Natural killer cell (primary cell): Measurements from ENCODE around the gene CRADD. TPM values are rescaled to one million over a fixed set of nuclear protein-coding genes. Genes with fewer than 3 reads are reported as not detected.

ENCODE experiments used
- ATAC-seq, 3 donors: fragments of 150-1000 bp in 2 of 3; fragments of 200-7000 bp in 1 of 3; cut with Tn5 transposase; 1 replicate in 1 of 3; 2 replicates in 2 of 3; pipeline ENCODE4 v1.10.0; 2021; ENCODE audit warnings: mild to moderate bottlenecking in 2 of 3, moderate library complexity in 2 of 3
- DNase-seq, 2 donors: peaks; one replicate each; pipeline versions ENCODE4 v3.0.0 to v3.0.0-alpha.2; 2013 to 2021; ENCODE audit warnings: mixed read lengths in 1 of 2
- H3K27ac ChIP-seq: one replicate; pipeline ENCODE4 v1.5.1; 2013; ENCODE audit warnings: mild to moderate bottlenecking, low read length
- H3K27me3 ChIP-seq: one replicate; pipeline ENCODE4 v1.6.1; 2013; ENCODE audit warnings: low read length; ENCODE audit not compliant: control insufficient read depth, insufficient read depth
- H3K36me3 ChIP-seq: one replicate; pipeline ENCODE4 v1.6.1; 2013; ENCODE audit warnings: low read length; ENCODE audit not compliant: control insufficient read depth, insufficient read depth
- H3K4me1 ChIP-seq: one replicate; pipeline ENCODE4 v1.6.1; 2013; ENCODE audit warnings: low read length; ENCODE audit not compliant: control insufficient read depth, insufficient read depth
- H3K4me3 ChIP-seq: one replicate; pipeline ENCODE4 v1.5.1; 2013; ENCODE audit warnings: low read length
- H3K9me3 ChIP-seq: one replicate; pipeline ENCODE4 v1.6.1; 2013; ENCODE audit warnings: low read length; ENCODE audit not compliant: control insufficient read depth, insufficient read depth
- H3K27ac Mint-ChIP-seq, 2 donors: one replicate each; pipeline ENCODE4 v1.8.0; 2022; ENCODE audit warnings: mild to moderate bottlenecking in 2 of 2, mixed read lengths in 2 of 2, moderate library complexity in 1 of 2
- H3K27me3 Mint-ChIP-seq, 2 donors: one replicate each; pipeline ENCODE4 v1.8.0; 2022; ENCODE audit warnings: low read depth in 2 of 2, mixed read lengths in 2 of 2
- H3K36me3 Mint-ChIP-seq: one replicate; pipeline ENCODE4 v1.8.0; 2022; ENCODE audit warnings: mixed read lengths
- H3K4me1 Mint-ChIP-seq, 2 donors: one replicate each; pipeline ENCODE4 v1.8.0; 2022; ENCODE audit warnings: mixed read lengths in 2 of 2
- H3K4me3 Mint-ChIP-seq: one replicate; pipeline ENCODE4 v1.8.0; 2022; ENCODE audit warnings: mild to moderate bottlenecking, moderate library complexity, mixed read lengths
- H3K9me3 Mint-ChIP-seq, 2 donors: one replicate each; pipeline ENCODE4 v1.8.0; 2022; ENCODE audit warnings: mixed read lengths in 2 of 2
- WGBS: methylation state at CpG from one replicate; pipeline ENCODE4 v1.1.7; 2013; ENCODE audit warnings: missing lambda C conversion rate; ENCODE audit not compliant: insufficient coverage; 5-methylcytosine and 5-hydroxymethylcytosine counted together
- intact Hi-C: fragments of 100-400 bp; cut with micrococcal nuclease; formaldehyde crosslinking; loops from one replicate; pipeline ENCODE4 v1.14.2; 2022
- total RNA-seq, 4 donors: library from RNA; stranded (reverse); fragments of 120-200 nt in 1 of 4; gene quantifications; one replicate each; pipeline versions ENCODE4 v1.2.3 to v1.2.4, GENCODE V29; 2013 to 2022
- TF ChIP-seq, protein P1 (sequence below): fragments of 200-600 bp; IDR thresholded peaks from one replicate; pipeline ENCODE4 v1.8.0; 2022; ENCODE audit warnings: antibody characterized with exemption

Gene CRADD
- total RNA-seq, 3 donors from 2014 or later (not counting 1 experiment from before 2014, with no cell fraction given) = 19.1 to 27.5 (median 26.4) TPM

DNA sequence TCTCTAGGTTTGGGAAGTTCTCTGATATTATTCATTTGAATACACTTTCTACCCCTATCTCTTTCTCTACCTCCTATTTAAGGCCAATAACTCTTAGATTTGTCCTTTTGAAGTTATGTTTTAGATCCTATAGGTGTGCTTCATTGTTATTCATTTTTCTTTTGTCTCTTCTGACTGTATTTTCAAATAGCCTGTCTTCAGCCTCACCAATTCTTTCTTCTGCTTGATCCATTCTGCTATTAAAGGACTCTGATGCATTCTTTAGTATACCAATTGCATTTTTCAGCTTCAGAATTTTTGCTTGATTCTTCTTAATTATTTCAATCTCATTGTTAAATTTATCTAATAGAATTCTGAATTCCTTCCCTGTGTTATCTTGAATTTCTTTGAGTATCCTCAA is 199.2 kb downstream of the CRADD start:
- intact Hi-C loops = no loop called here
- Histone ChIP-seq H3K4me1 (no peaks in the 10 kb centered on the region), H3K27ac (no peak overlapping the region), H3K4me3 (no peak overlapping the region), H3K27me3 (no peaks in the 10 kb centered on the region), H3K36me3 (no peaks in the 10 kb centered on the region), H3K9me3 (peaks cover 6% of the 10 kb centered on the region)
- Mint-ChIP-seq H3K27ac (no peak overlapping the region), H3K9me3 (peaks cover 13 to 43% of the 10 kb centered on the region in 2 donors), H3K27me3 (no peaks in the 10 kb centered on the region), H3K36me3 (peaks cover 49% of the 10 kb centered on the region), H3K4me3 (no peak overlapping the region), H3K4me1 (peaks cover 13 to 17% of the 10 kb centered on the region in 2 donors)
- DNase-seq = no peak
- no peak for ATAC-seq
- TF ChIP-seq, protein P1, sequence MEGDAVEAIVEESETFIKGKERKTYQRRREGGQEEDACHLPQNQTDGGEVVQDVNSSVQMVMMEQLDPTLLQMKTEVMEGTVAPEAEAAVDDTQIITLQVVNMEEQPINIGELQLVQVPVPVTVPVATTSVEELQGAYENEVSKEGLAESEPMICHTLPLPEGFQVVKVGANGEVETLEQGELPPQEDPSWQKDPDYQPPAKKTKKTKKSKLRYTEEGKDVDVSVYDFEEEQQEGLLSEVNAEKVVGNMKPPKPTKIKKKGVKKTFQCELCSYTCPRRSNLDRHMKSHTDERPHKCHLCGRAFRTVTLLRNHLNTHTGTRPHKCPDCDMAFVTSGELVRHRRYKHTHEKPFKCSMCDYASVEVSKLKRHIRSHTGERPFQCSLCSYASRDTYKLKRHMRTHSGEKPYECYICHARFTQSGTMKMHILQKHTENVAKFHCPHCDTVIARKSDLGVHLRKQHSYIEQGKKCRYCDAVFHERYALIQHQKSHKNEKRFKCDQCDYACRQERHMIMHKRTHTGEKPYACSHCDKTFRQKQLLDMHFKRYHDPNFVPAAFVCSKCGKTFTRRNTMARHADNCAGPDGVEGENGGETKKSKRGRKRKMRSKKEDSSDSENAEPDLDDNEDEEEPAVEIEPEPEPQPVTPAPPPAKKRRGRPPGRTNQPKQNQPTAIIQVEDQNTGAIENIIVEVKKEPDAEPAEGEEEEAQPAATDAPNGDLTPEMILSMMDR = no peak

DNA sequence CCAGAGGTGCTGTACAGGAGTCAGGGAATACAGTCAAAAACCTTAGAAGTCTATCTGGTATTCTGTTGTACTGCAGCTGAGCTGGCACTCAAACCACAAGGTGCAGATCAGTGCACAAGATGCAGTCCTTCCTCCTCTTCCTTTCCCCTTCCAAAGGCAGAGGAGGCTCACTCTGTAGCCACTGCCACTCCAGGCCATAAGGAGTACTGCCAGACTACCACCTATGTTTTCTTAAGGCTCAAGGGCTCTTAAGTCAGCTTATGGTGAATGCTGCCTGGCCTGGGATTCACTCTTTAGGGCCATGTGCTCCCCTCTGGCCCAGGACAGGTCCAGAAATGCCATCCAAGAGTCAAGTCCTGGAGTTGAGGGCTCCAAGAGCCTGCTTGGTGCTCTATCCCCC is 200.3 kb downstream of the CRADD start:
- no peak overlapping the region for H3K27ac Mint-ChIP-seq

DNA sequence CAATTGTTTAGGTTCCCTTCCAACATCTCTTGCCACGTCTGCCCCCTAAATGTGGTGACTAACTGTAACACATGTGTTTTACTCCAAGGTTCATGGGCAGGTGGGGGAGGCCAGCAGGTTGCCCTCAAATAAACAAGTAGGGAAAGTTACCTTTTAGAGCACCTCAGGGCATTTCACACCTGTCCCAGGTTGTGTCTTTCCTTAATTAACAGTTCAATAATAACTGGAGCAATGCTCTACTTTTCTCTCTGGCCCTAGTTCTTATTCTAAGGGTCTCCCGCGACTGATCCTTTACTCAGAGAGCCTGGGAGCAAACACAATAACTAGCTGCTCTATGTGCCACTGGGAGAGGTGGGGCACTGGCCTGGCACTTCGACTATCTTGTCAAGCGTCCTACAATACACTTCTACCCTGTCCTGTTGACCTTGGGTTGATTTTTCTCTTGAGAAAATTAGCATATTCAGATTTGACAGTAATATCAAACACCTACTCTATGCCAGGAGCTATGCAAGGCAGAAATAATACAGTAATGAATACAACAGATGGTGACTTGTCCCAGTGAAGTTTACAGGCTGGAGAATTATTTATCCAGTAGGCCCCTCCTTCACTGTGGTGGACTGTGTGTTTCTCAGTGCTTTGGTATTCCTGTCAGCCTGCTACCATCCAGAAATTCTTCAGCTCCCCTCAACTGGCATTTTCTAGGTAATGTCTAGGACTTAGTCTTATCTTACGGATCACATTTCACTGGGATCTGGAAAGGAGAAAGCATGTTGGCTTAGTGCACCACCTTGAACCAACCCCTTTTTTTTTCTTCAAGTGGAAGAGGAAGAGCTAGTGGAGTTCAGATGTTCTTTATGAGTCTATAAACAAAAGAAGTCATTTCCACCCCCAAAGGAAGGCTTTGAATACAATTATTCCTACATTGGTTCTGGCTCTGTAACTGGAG is 202.6 kb downstream of the CRADD start:
- peaks cover 22% of the 10 kb centered on the region for H3K36me3 Mint-ChIP-seq
- H3K9me3 ChIP-seq = peaks cover 6% of the 10 kb centered on the region
- H3K4me1 ChIP-seq = no peaks in the 10 kb centered on the region
- TF ChIP-seq, protein P1 = no peak
- no peaks in the 10 kb centered on the region for H3K27me3 Mint-ChIP-seq
- ATAC-seq = no peak
- intact Hi-C loops = no loop called here
- H3K36me3 ChIP-seq = no peaks in the 10 kb centered on the region
- peaks cover 13 to 17% of the 10 kb centered on the region in 2 donors for H3K4me1 Mint-ChIP-seq
- WGBS = 89% methylated on average over 4 of the region's 6 CpGs
- DNase-seq = no peak
- peak overlapping the region; percentile 82 to 86 for H3K27ac Mint-ChIP-seq
- H3K4me3 ChIP-seq = no peak overlapping the region
- H3K9me3 Mint-ChIP-seq = peaks cover 2 to 21% of the 10 kb centered on the region in 2 donors
- H3K27me3 ChIP-seq = no peaks in the 10 kb centered on the region
- no peak overlapping the region for H3K27ac ChIP-seq
- H3K4me3 Mint-ChIP-seq = no peak overlapping the region

More for the DNA sequence above, 200.3 kb downstream of the CRADD start:
- H3K9me3 Mint-ChIP-seq = peaks cover 9 to 37% of the 10 kb centered on the region in 2 donors
- intact Hi-C loops = no loop called here
- H3K27me3 Mint-ChIP-seq = no peaks in the 10 kb centered on the region
- H3K4me3 Mint-ChIP-seq = no peak overlapping the region
- Histone ChIP-seq H3K27ac (no peak overlapping the region), H3K36me3 (no peaks in the 10 kb centered on the region), H3K9me3 (peaks cover 6% of the 10 kb centered on the region), H3K27me3 (no peaks in the 10 kb centered on the region), H3K4me1 (no peaks in the 10 kb centered on the region), H3K4me3 (no peak overlapping the region)
- TF ChIP-seq, protein P1 = no peak
- no peak for ATAC-seq
- H3K4me1 Mint-ChIP-seq = peaks cover 13 to 17% of the 10 kb centered on the region in 2 donors
- no peak for DNase-seq
- H3K36me3 Mint-ChIP-seq = peaks cover 45% of the 10 kb centered on the region
